CD4-positive, alpha-beta T cell treated with Interleukin-6 at 100 ng/mL for 8 hours (primary cell): ENCODE measurements around the gene POLN.
"Not testable (repeated sequence)": the region's sequence is repeated elsewhere in the genome, so short reads cannot be mapped to it uniquely, and the experiment has no call there.

Source experiments
- DNase-seq: peaks from one replicate; pipeline ENCODE4 v3.0.0-alpha.2; 2020; ENCODE audit warnings: mixed read lengths, low spot score

The POLN gene

GRCh38 chr4:2163311-2163821 lies 78.6 kb downstream of the POLN start:
- DNase-seq: no peak

GRCh38 chr4:2161092-2161703 lies 80.7 kb downstream of the POLN start:
- not testable (repeated sequence) for DNase-seq

GRCh38 chr4:2159931-2160330 lies 82.0 kb downstream of the POLN start:
- DNase-seq: no peak

- no peak for DNase-seq
Observed at GRCh38 chr4:2155246-2155645, 86.7 kb downstream of the POLN start.

GRCh38 chr4:2154215-2154740 lies 87.6 kb downstream of the POLN start:
- DNase-seq: no peak

- no peak for DNase-seq
Observed at GRCh38 chr4:2151544-2151943, 90.4 kb downstream of the POLN start.

GRCh38 chr4:2150076-2150475 lies 91.8 kb downstream of the POLN start:
- no peak for DNase-seq

- DNase-seq: no peak
Observed at GRCh38 chr4:2142630-2143427, 99.1 kb downstream of the POLN start.

- no peak for DNase-seq
Observed at GRCh38 chr4:2141762-2142451, 100.0 kb downstream of the POLN start.

- DNase-seq: no peak
Observed at GRCh38 chr4:2141022-2141761, 100.7 kb downstream of the POLN start.

- no peak for DNase-seq
Observed at GRCh38 chr4:2138846-2139500, 102.9 kb downstream of the POLN start.

- no peak for DNase-seq
Observed at GRCh38 chr4:2136726-2137125, 105.2 kb downstream of the POLN start.

- peak; percentile 32 for DNase-seq
Observed at GRCh38 chr4:2135083-2135482, 106.8 kb downstream of the POLN start.

GRCh38 chr4:2132438-2132837 lies 109.5 kb downstream of the POLN start:
- DNase-seq: no peak

GRCh38 chr4:2127609-2128332 lies 114.2 kb downstream of the POLN start:
- DNase-seq: no peak

- no peak for DNase-seq
Observed at GRCh38 chr4:2126309-2127043, 115.4 kb downstream of the POLN start.

- DNase-seq: no peak
Observed at GRCh38 chr4:2125831-2126230, 116.1 kb downstream of the POLN start.

GRCh38 chr4:2125023-2125422 lies 116.9 kb downstream of the POLN start:
- DNase-seq: no peak

GRCh38 chr4:2116687-2117400 lies 125.1 kb downstream of the POLN start:
- no peak for DNase-seq
